HEK293 (cell line): ENCODE results near the gene MALRD1.

ENCODE experiments used
- CTCF ChIA-PET: fragments of 350-600 bp; formaldehyde crosslinking; extraction: SDS; loops from one replicate; lab custom pipeline; 2021; ENCODE audit warnings: antibody characterized with exemption; lab: Yijun Ruan, JAX
- POLR2A ChIA-PET: fragments of 300-600 bp; formaldehyde crosslinking; extraction: SDS; loops from one replicate; lab custom pipeline; 2020; ENCODE audit warnings: antibody characterized with exemption, inconsistent platforms; lab: Yijun Ruan, JAX
- H3K27ac ChIP-seq: fragments of 200-500 bp; sonication (Bioruptor generic); 2 replicates; pipeline ENCODE4 v1.5.1; 2014; ENCODE audit warnings: low read depth, low read length, control low read depth, inconsistent platforms; ENCODE audit errors: extremely low read depth
- H3K36me3 ChIP-seq, 2 experiments: fragments of 200-500 bp in 1 of 2; sonication (Bioruptor generic) in 1 of 2; 1 replicate in 1 of 2; 2 replicates in 1 of 2; pipeline ENCODE4 v1.5.1; 2014 to 2017; ENCODE audit warnings: inconsistent platforms in 2 of 2, low read length in 2 of 2; ENCODE audit not compliant: control insufficient read depth in 2 of 2, insufficient read depth in 1 of 2
- H3K4me1 ChIP-seq: fragments of 200-500 bp; sonication (Bioruptor generic); 2 replicates; pipeline ENCODE4 v1.5.1; 2014; ENCODE audit warnings: mild to moderate bottlenecking, low read length, inconsistent platforms; ENCODE audit not compliant: control insufficient read depth, insufficient read depth
- H3K4me3 ChIP-seq: 2 replicates; pipeline ENCODE4 v1.5.1; 2011; ENCODE audit warnings: low read depth, mild to moderate bottlenecking, control low read depth, low read length, moderate library complexity
- H3K9me3 ChIP-seq: fragments of 200-500 bp; sonication (Bioruptor generic); 2 replicates; pipeline ENCODE4 v1.5.1; 2014; ENCODE audit warnings: low read depth, low read length, inconsistent platforms; ENCODE audit not compliant: control insufficient read depth, insufficient read depth
- AEBP2 ChIP-seq: fragments of 450-650 bp; formaldehyde crosslinking; IDR thresholded peaks from 2 replicates; pipeline ENCODE4 v1.5.1; 2016; ENCODE audit warnings: missing biosample characterization, missing genetic modification characterization, borderline replicate concordance
- GLI4 ChIP-seq: fragments of 450-650 bp; formaldehyde crosslinking; IDR thresholded peaks from 2 replicates; pipeline ENCODE4 v1.5.1; 2016; ENCODE audit warnings: missing biosample characterization, missing genetic modification characterization
- GLIS1 ChIP-seq: fragments of 450-650 bp; formaldehyde crosslinking; IDR thresholded peaks from 2 replicates; pipeline ENCODE4 v1.5.1; 2016; ENCODE audit warnings: missing biosample characterization, missing genetic modification characterization
- GLIS2 ChIP-seq: fragments of 450-650 bp; formaldehyde crosslinking; IDR thresholded peaks from 2 replicates; pipeline ENCODE4 v1.5.1; 2016; ENCODE audit warnings: missing biosample characterization, missing genetic modification characterization
- KLF10 ChIP-seq: fragments of 450-650 bp; IDR thresholded peaks from 2 replicates; pipeline ENCODE4 v1.5.1; 2018; ENCODE audit warnings: missing biosample characterization, mild to moderate bottlenecking, missing genetic modification characterization
- KLF7 ChIP-seq: fragments of 450-650 bp; formaldehyde crosslinking; IDR thresholded peaks from 2 replicates; pipeline ENCODE4 v1.5.1; 2016; ENCODE audit warnings: missing biosample characterization, missing genetic modification characterization, borderline replicate concordance
- KLF8 ChIP-seq: fragments of 450-650 bp; formaldehyde crosslinking; IDR thresholded peaks from 2 replicates; pipeline ENCODE4 v1.5.1; 2016; ENCODE audit warnings: missing biosample characterization, missing genetic modification characterization
- KLF9 ChIP-seq: fragments of 450-650 bp; formaldehyde crosslinking; IDR thresholded peaks from 2 replicates; pipeline ENCODE4 v1.5.1; 2016; ENCODE audit warnings: missing biosample characterization, missing genetic modification characterization, low read depth
- RBAK ChIP-seq: fragments of 450-650 bp; formaldehyde crosslinking; IDR thresholded peaks from 2 replicates; pipeline ENCODE4 v1.5.1; 2016; ENCODE audit warnings: missing biosample characterization, missing genetic modification characterization
- SP2 ChIP-seq: fragments of 450-650 bp; formaldehyde crosslinking; IDR thresholded peaks from 2 replicates; pipeline ENCODE4 v1.5.1; 2016; ENCODE audit warnings: missing biosample characterization, missing genetic modification characterization
- ZBTB1 ChIP-seq: fragments of 450-650 bp; formaldehyde crosslinking; IDR thresholded peaks from 2 replicates; pipeline ENCODE4 v1.5.1; 2016; ENCODE audit warnings: missing biosample characterization, missing genetic modification characterization
- ZBTB17 ChIP-seq: fragments of 450-650 bp; formaldehyde crosslinking; IDR thresholded peaks from 2 replicates; pipeline ENCODE4 v1.5.1; 2016; ENCODE audit warnings: missing biosample characterization, missing genetic modification characterization
- ZBTB49 ChIP-seq: fragments of 450-650 bp; formaldehyde crosslinking; IDR thresholded peaks from 2 replicates; pipeline ENCODE4 v1.5.1; 2016; ENCODE audit warnings: missing biosample characterization, missing genetic modification characterization, low read depth
- ZBTB6 ChIP-seq: fragments of 450-650 bp; formaldehyde crosslinking; IDR thresholded peaks from 2 replicates; pipeline ENCODE4 v1.5.1; 2017; ENCODE audit warnings: missing biosample characterization, missing genetic modification characterization
- ZNF146 ChIP-seq: fragments of 450-650 bp; formaldehyde crosslinking; IDR thresholded peaks from 2 replicates; pipeline ENCODE4 v1.5.1; 2016; ENCODE audit warnings: missing biosample characterization, missing genetic modification characterization
- ZNF184 ChIP-seq: fragments of 450-650 bp; IDR thresholded peaks from 2 replicates; pipeline ENCODE4 v1.5.1; 2018; ENCODE audit warnings: missing biosample characterization, mild to moderate bottlenecking, missing genetic modification characterization
- ZNF248 ChIP-seq: fragments of 450-650 bp; formaldehyde crosslinking; IDR thresholded peaks from 2 replicates; pipeline ENCODE4 v1.5.1; 2017; ENCODE audit warnings: missing biosample characterization, missing genetic modification characterization
- ZNF350 ChIP-seq: fragments of 450-650 bp; formaldehyde crosslinking; IDR thresholded peaks from 2 replicates; pipeline ENCODE4 v1.5.0; 2017; ENCODE audit warnings: missing biosample characterization, mild to moderate bottlenecking, missing genetic modification characterization
- ZNF354C ChIP-seq: fragments of 450-650 bp; formaldehyde crosslinking; IDR thresholded peaks from 2 replicates; pipeline ENCODE4 v1.5.1; 2016; ENCODE audit warnings: missing biosample characterization, missing genetic modification characterization, low read depth, borderline replicate concordance
- ZNF362 ChIP-seq: fragments of 450-650 bp; formaldehyde crosslinking; IDR thresholded peaks from 2 replicates; pipeline ENCODE4 v1.5.1; 2016; ENCODE audit warnings: missing biosample characterization, missing genetic modification characterization
- ZNF423 ChIP-seq: fragments of 450-650 bp; formaldehyde crosslinking; IDR thresholded peaks from 2 replicates; pipeline ENCODE4 v1.5.1; 2016; ENCODE audit warnings: missing biosample characterization, missing genetic modification characterization
- ZNF548 ChIP-seq: fragments of 450-650 bp; formaldehyde crosslinking; IDR thresholded peaks from 2 replicates; pipeline ENCODE4 v1.5.1; 2016; ENCODE audit warnings: missing biosample characterization, missing genetic modification characterization
- ZNF560 ChIP-seq: fragments of 450-650 bp; formaldehyde crosslinking; IDR thresholded peaks from 2 replicates; pipeline ENCODE4 v1.5.1; 2017; ENCODE audit warnings: missing biosample characterization, missing genetic modification characterization, borderline replicate concordance
- ZNF707 ChIP-seq: fragments of 450-650 bp; formaldehyde crosslinking; IDR thresholded peaks from 2 replicates; pipeline ENCODE4 v1.5.1; 2016; ENCODE audit warnings: missing biosample characterization, missing genetic modification characterization
- ZNF76 ChIP-seq: fragments of 450-650 bp; formaldehyde crosslinking; IDR thresholded peaks from 2 replicates; pipeline ENCODE4; 2016; ENCODE audit warnings: low read depth, missing biosample characterization, missing genetic modification characterization, borderline replicate concordance
- ZNF777 ChIP-seq: fragments of 450-650 bp; formaldehyde crosslinking; IDR thresholded peaks from 2 replicates; pipeline ENCODE4 v1.5.1; 2017; ENCODE audit warnings: missing biosample characterization, missing genetic modification characterization, borderline replicate concordance
- ZSCAN30 ChIP-seq: fragments of 450-650 bp; IDR thresholded peaks from 2 replicates; pipeline ENCODE4 v1.5.1; 2018; ENCODE audit warnings: missing biosample characterization, mild to moderate bottlenecking, missing genetic modification characterization, moderate library complexity
- TF ChIP-seq, protein P1 (sequence below): fragments of 450-650 bp; formaldehyde crosslinking; IDR thresholded peaks from 2 replicates; pipeline ENCODE4 v1.5.1; 2016; ENCODE audit warnings: missing biosample characterization, missing genetic modification characterization

Gene MALRD1

GRCh38 chr10:19017116-19017890, 31.3 kb upstream of the MALRD1 start:
- no peak overlapping the region for H3K27ac ChIP-seq
- H3K9me3 ChIP-seq = no peaks in the 10 kb centered on the region
- no peaks in the 10 kb centered on the region for H3K4me1 ChIP-seq
- no peak overlapping the region for H3K4me3 ChIP-seq
- POLR2A ChIA-PET = interaction anchor here (0.6 kb wide), 1 partner anchor 358 kb away, joined by 3 read pairs; no protein-coding TSS in a partner anchor
- TF ChIP-seq GLIS2 (no peak), KLF7 (tag by site-specific recombination) (no peak), RBAK (tag by site-specific recombination) (no peak), ZNF423 (tag by site-specific recombination) (no peak), ZNF707 (no peak), ZBTB1 (no peak), KLF9 (tag by site-specific recombination) (no peak), ZNF350 (tag by site-specific recombination) (no peak), ZNF560 (tag by site-specific recombination) (no peak), ZBTB17 (tag by site-specific recombination) (no peak), GLIS1 (tag by site-specific recombination) (no peak), ZBTB6 (no peak), ZSCAN30 (no peak), AEBP2 (tag by site-specific recombination) (no peak), ZNF548 (tag by site-specific recombination) (no peak), ZNF362 (no peak), ZNF248 (no peak), SP2 (tag by site-specific recombination) (no peak), ZNF76 (no peak)
- TF ChIP-seq, protein P1, sequence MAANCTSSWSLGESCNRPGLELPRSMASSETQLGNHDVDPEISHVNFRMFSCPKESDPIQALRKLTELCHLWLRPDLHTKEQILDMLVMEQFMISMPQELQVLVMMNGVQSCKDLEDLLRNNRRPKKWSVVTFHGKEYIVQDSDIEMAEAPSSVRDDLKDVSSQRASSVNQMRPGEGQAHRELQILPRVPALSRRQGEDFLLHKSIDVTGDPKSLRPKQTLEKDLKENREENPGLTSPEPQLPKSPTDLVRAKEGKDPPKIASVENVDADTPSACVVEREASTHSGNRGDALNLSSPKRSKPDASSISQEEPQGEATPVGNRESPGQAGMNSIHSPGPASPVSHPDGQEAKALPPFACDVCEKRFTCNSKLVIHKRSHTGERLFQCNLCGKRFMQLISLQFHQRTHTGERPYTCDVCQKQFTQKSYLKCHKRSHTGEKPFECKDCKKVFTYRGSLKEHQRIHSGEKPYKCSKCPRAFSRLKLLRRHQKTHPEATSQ = no peak
- H3K36me3 ChIP-seq = no peaks in the 10 kb centered on the region
- CTCF ChIA-PET = interaction anchor here (0.7 to 0.8 kb wide), 2 partner anchors 12 to 91 kb away, joined by 3 read pairs; no protein-coding TSS in a partner anchor

DNA sequence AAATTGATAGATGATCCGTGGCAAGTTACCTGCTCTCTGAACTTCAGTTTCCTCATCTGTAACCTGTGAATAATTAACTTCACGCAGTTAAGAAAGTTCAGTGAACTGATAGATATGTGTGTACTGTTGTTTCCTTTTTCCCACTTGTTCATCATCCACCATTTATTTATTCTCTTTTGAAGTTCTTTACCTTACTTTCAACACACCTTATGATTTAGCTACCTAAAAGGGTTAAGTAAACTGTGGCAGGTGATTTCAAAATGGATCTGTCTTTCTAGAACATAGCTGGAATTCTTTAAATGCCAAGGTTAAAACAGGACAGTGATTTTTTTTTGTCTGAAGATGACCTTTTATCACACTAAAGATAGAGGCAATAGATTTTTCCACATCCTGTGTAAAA, 27.4 kb upstream of the MALRD1 start:
- POLR2A ChIA-PET = no interaction called here
- Histone ChIP-seq H3K4me1 (no peaks in the 10 kb centered on the region), H3K36me3 (no peaks in the 10 kb centered on the region), H3K9me3 (no peaks in the 10 kb centered on the region), H3K4me3 (no peak overlapping the region), H3K27ac (no peak overlapping the region)
- CTCF ChIA-PET = no interaction called here
- TF ChIP-seq ZBTB17 (tag by site-specific recombination) (no peak), GLI4 (no peak), ZNF354C (tag by site-specific recombination) (no peak), ZBTB49 (tag by site-specific recombination) (no peak), ZNF146 (tag by site-specific recombination) (no peak), KLF10 (no peak), KLF8 (tag by site-specific recombination) (no peak), ZNF777 (tag by site-specific recombination) (no peak), ZNF184 (tag by site-specific recombination) (no peak), AEBP2 (tag by site-specific recombination) (no peak)
